AG09319 (cell line): ENCODE measurements around the gene CRTC3.

ENCODE experiments used
- DNase-seq: peaks from one replicate; pipeline ENCODE4 v3.0.0-alpha.2; 2010; ENCODE audit warnings: low read depth; ENCODE audit errors: extremely low read depth
- TF ChIP-seq, protein P1 (sequence below): IDR thresholded peaks from 2 replicates; pipeline ENCODE4 v1.5.1; 2011; ENCODE audit warnings: low read depth, mild to moderate bottlenecking, inconsistent platforms, low read length, moderate library complexity

CRTC3 gene

DNA sequence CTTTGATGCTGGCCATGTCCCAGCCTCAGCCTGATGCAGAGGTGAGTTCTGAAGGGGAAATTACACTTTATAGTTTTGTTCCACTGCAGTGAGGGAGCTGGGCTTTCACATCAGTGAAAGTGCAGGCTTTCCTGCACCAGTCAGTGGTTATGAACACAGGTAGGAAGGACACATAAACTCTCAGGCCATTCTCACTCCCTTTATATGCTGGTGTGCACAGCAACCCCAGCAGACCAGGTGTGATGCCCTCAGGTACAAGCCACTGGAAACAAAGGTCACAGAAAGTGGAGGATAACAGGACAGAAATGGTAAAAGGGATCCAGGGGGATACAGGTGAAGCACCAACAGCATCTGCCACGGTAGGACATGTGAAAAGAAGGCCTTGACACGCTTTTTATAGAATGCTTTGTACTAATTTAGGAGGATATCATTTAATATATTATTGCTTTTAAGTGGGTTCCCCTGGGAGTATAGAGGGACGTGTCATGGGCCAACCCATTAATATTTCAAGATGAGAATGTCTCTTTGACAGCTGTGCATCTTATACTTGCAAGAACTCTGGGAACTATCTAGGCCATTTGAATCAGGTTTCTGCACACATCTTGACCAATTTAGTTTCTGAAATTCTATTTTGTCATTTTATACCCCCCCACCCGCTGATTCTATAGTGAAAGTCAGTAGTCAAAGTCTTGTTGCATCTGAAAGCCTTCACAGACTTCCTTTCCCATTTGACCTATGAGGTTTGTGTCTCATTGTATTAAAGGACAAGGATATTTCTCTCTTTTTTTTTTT, 162.5 kb downstream of the CRTC3 start:
- no peak for DNase-seq
- TF ChIP-seq, protein P1, sequence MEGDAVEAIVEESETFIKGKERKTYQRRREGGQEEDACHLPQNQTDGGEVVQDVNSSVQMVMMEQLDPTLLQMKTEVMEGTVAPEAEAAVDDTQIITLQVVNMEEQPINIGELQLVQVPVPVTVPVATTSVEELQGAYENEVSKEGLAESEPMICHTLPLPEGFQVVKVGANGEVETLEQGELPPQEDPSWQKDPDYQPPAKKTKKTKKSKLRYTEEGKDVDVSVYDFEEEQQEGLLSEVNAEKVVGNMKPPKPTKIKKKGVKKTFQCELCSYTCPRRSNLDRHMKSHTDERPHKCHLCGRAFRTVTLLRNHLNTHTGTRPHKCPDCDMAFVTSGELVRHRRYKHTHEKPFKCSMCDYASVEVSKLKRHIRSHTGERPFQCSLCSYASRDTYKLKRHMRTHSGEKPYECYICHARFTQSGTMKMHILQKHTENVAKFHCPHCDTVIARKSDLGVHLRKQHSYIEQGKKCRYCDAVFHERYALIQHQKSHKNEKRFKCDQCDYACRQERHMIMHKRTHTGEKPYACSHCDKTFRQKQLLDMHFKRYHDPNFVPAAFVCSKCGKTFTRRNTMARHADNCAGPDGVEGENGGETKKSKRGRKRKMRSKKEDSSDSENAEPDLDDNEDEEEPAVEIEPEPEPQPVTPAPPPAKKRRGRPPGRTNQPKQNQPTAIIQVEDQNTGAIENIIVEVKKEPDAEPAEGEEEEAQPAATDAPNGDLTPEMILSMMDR, result no peak
